GM21515 (cell line): ENCODE results near the gene HTR2C.
"Not testable (repeated sequence)": the region's sequence is repeated elsewhere in the genome, so short reads cannot be mapped to it uniquely, and the experiment has no call there.

Experiments used
- ATAC-seq: cut with Tn5 transposase; IDR thresholded peaks from one replicate; pipeline ENCODE4 v1.9.1; 2021; ENCODE audit not compliant: unreplicated experiment

HTR2C gene

GRCh38 chrX:114583646-114584374, at the start of gene HTR2C:
TSS of gene HTR2C (plus strand) at chrX:114584086. CDS start at chrX:114726937, 142,851 bp downstream.
- no peak for ATAC-seq

- no peak for ATAC-seq
These were observed 3.5 kb upstream of the HTR2C start for GRCh38 chrX:114580336-114580735.

GRCh38 chrX:114581528-114582263, 2.2 kb upstream of the HTR2C start:
- ATAC-seq = no peak

GRCh38 chrX:114582264-114582632, 1.6 kb upstream of the HTR2C start:
- ATAC-seq = no peak

- no peak for ATAC-seq
These were observed 1.0 kb upstream of the HTR2C start for GRCh38 chrX:114582698-114583395.

GRCh38 chrX:114584375-114584943, 573 bp downstream of the HTR2C start:
- ATAC-seq = no peak

- no peak for ATAC-seq
These were observed 1.3 kb downstream of the HTR2C start for GRCh38 chrX:114584983-114585842.

GRCh38 chrX:114591121-114591520, 7.2 kb downstream of the HTR2C start:
- no peak for ATAC-seq

- no peak for ATAC-seq
These were observed 15.4 kb downstream of the HTR2C start for GRCh38 chrX:114599305-114599704.

- no peak for ATAC-seq
These were observed 16.0 kb downstream of the HTR2C start for GRCh38 chrX:114599911-114600310.

GRCh38 chrX:114606619-114607018, 22.7 kb downstream of the HTR2C start:
- not testable (repeated sequence) for ATAC-seq

GRCh38 chrX:114611018-114611619, 27.2 kb downstream of the HTR2C start:
- ATAC-seq = no peak

GRCh38 chrX:114615765-114616164, 31.9 kb downstream of the HTR2C start:
- no peak for ATAC-seq

GRCh38 chrX:114619874-114620273, 36.0 kb downstream of the HTR2C start:
- peak; percentile 59 for ATAC-seq

GRCh38 chrX:114626323-114626722, 42.4 kb downstream of the HTR2C start:
- no peak for ATAC-seq

GRCh38 chrX:114635986-114636385, 52.1 kb downstream of the HTR2C start:
- no peak for ATAC-seq

GRCh38 chrX:114650351-114650750, 66.5 kb downstream of the HTR2C start:
- ATAC-seq = no peak

GRCh38 chrX:114675365-114675764, 91.5 kb downstream of the HTR2C start:
- ATAC-seq = no peak

- not testable (repeated sequence) for ATAC-seq
These were observed 116.6 kb downstream of the HTR2C start for GRCh38 chrX:114700533-114700932.

GRCh38 chrX:114709406-114709805, 125.5 kb downstream of the HTR2C start:
- ATAC-seq = no peak
